ENCODE data around the gene PXK.

DNA sequence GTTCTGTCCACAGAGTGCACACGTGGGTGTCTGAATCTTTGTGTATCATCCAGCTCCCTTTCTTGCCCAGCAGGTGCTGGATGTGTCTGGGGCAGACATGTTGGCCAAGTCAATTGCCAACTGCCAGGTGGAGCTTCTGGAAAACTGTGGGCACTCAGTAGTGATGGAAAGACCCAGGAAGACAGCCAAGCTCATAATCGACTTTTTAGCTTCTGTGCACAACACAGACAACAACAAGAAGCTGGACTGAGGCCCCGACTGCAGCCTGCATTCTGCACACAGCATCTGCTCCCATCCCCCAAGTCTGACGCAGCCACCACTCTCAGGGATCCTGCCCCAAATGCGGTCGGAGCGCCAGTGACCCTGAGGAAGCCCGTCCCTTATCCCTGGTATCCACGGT, 39.2 kb upstream of the PXK start:
- no peak for TF ChIP-seq POLR2A (IDR thresholded peaks at IDR 0.05)
- TF ChIP-seq, protein P1, sequence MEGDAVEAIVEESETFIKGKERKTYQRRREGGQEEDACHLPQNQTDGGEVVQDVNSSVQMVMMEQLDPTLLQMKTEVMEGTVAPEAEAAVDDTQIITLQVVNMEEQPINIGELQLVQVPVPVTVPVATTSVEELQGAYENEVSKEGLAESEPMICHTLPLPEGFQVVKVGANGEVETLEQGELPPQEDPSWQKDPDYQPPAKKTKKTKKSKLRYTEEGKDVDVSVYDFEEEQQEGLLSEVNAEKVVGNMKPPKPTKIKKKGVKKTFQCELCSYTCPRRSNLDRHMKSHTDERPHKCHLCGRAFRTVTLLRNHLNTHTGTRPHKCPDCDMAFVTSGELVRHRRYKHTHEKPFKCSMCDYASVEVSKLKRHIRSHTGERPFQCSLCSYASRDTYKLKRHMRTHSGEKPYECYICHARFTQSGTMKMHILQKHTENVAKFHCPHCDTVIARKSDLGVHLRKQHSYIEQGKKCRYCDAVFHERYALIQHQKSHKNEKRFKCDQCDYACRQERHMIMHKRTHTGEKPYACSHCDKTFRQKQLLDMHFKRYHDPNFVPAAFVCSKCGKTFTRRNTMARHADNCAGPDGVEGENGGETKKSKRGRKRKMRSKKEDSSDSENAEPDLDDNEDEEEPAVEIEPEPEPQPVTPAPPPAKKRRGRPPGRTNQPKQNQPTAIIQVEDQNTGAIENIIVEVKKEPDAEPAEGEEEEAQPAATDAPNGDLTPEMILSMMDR (IDR thresholded peaks at IDR 0.05): no peak
